Endothelial cell of umbilical vein (primary cell): Measurements from ENCODE around the gene UBE2B.
"Not testable (repeated sequence)": the region's sequence is repeated elsewhere in the genome, so short reads cannot be mapped to it uniquely, and the experiment has no call there.

Experiments
- EZH2 ChIP-seq: IDR thresholded peaks from 2 replicates; pipeline ENCODE4 v1.6.1; 2012; ENCODE audit warnings: borderline replicate concordance, low read depth, mild to moderate bottlenecking, moderate library complexity, low read length, inconsistent platforms; ENCODE audit not compliant: severe bottlenecking
- FOS ChIP-seq: IDR thresholded peaks from 2 replicates; pipeline ENCODE4 v1.6.1; 2011; ENCODE audit warnings: mild to moderate bottlenecking, low read length, moderate library complexity, borderline replicate concordance; ENCODE audit not compliant: insufficient read depth
- GATA2 ChIP-seq: IDR thresholded peaks from 2 replicates; pipeline ENCODE4 v1.7.0; 2011; ENCODE audit warnings: low read depth, mild to moderate bottlenecking, moderate library complexity, mixed read lengths, low read length; ENCODE audit not compliant: insufficient read length, insufficient read depth
- JUN ChIP-seq: IDR thresholded peaks from 2 replicates; pipeline ENCODE4 v1.6.1; 2011; ENCODE audit warnings: borderline replicate concordance, low read depth; ENCODE audit not compliant: insufficient read length, insufficient read depth
- MYC ChIP-seq: IDR thresholded peaks from one replicate; pipeline ENCODE4 v1.6.1; 2011; ENCODE audit warnings: mild to moderate bottlenecking, low read depth, low read length
- POLR2A ChIP-seq: IDR thresholded peaks from 2 replicates; pipeline ENCODE4 v1.6.1; 2012; ENCODE audit warnings: low read depth, mild to moderate bottlenecking, control low read depth, low read length
- POLR2AphosphoS5 ChIP-seq: IDR thresholded peaks from 2 replicates; pipeline ENCODE4 v1.6.1; 2012; ENCODE audit warnings: low read depth, mild to moderate bottlenecking, control low read depth, low read length, moderate library complexity; ENCODE audit not compliant: insufficient read depth
- TF ChIP-seq, protein P1 (sequence below), 2 donors: IDR thresholded peaks; 1 replicate in 1 of 2; 2 replicates in 1 of 2; pipeline ENCODE4 v1.5.1; 2011; ENCODE audit warnings: low read length in 2 of 2, mild to moderate bottlenecking in 2 of 2, moderate library complexity in 2 of 2, control low read depth in 1 of 2, inconsistent platforms in 1 of 2, low read depth in 1 of 2; ENCODE audit not compliant: insufficient read depth in 1 of 2; ENCODE audit errors: extremely low read depth in 1 of 2
- TF ChIP-seq, protein P2 (sequence below): IDR thresholded peaks from 2 replicates; pipeline ENCODE4 v1.6.1; 2011; ENCODE audit not compliant: insufficient read depth, insufficient read length

DNA sequence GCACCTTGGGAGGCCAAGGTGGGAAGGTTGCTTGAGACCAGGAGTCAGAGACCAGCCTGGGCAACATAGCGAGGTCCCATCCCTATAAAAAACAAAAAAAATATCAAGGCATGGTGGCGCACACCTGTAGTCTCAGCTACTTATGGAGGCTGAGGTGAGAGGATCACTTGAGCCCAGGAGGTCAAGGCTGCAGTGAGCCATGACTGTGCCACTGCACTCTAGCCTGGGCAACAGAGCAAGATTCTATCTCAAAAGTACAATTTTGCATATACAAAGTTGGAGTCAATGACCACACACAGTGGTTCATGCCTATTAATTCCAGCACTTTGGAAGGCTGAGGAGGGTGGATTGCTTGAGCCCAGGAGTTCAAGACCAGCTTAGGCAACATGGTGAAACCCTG lies 10.8 kb downstream of the UBE2B start:
- TF ChIP-seq, protein P1, sequence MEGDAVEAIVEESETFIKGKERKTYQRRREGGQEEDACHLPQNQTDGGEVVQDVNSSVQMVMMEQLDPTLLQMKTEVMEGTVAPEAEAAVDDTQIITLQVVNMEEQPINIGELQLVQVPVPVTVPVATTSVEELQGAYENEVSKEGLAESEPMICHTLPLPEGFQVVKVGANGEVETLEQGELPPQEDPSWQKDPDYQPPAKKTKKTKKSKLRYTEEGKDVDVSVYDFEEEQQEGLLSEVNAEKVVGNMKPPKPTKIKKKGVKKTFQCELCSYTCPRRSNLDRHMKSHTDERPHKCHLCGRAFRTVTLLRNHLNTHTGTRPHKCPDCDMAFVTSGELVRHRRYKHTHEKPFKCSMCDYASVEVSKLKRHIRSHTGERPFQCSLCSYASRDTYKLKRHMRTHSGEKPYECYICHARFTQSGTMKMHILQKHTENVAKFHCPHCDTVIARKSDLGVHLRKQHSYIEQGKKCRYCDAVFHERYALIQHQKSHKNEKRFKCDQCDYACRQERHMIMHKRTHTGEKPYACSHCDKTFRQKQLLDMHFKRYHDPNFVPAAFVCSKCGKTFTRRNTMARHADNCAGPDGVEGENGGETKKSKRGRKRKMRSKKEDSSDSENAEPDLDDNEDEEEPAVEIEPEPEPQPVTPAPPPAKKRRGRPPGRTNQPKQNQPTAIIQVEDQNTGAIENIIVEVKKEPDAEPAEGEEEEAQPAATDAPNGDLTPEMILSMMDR (IDR thresholded peaks at IDR 0.05; ENCODE audit: extremely low read depth in 1 of 2, insufficient read depth in 1 of 2, low read depth in 1 of 2, low read length in 2 of 2) = not testable (repeated sequence)
- not testable (repeated sequence) for TF ChIP-seq POLR2A, FOS, EZH2, POLR2AphosphoS5, JUN, GATA2, MYC
- TF ChIP-seq, protein P2, sequence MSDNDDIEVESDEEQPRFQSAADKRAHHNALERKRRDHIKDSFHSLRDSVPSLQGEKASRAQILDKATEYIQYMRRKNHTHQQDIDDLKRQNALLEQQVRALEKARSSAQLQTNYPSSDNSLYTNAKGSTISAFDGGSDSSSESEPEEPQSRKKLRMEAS = not testable (repeated sequence)
